Glutamatergic neuron (in vitro differentiated cells): ENCODE results near the gene FRMPD3. TPM values are rescaled to one million over a fixed set of nuclear protein-coding genes. Genes with fewer than 3 reads are reported as not detected.

Experiments used
- DNase-seq: peaks from one replicate; pipeline ENCODE4 v3.0.0; 2022
- H3K27ac Mint-ChIP-seq: one replicate; pipeline ENCODE4 v1.8.0; 2020; ENCODE audit warnings: mild to moderate bottlenecking, mixed read lengths, inconsistent platforms; ENCODE audit not compliant: unreplicated experiment
- H3K27me3 Mint-ChIP-seq: one replicate; pipeline ENCODE4 v1.8.0; 2020; ENCODE audit warnings: mild to moderate bottlenecking, moderate library complexity, mixed read lengths, inconsistent platforms; ENCODE audit not compliant: unreplicated experiment
- H3K36me3 Mint-ChIP-seq: one replicate; pipeline ENCODE4 v1.8.0; 2020; ENCODE audit warnings: mild to moderate bottlenecking, mixed read lengths, inconsistent platforms; ENCODE audit not compliant: unreplicated experiment
- H3K4me1 Mint-ChIP-seq: one replicate; pipeline ENCODE4 v1.8.0; 2020; ENCODE audit warnings: mild to moderate bottlenecking, low read depth, mixed read lengths, inconsistent platforms; ENCODE audit not compliant: unreplicated experiment
- H3K4me3 Mint-ChIP-seq: one replicate; pipeline ENCODE4 v1.8.0; 2020; ENCODE audit warnings: mild to moderate bottlenecking, mixed read lengths, inconsistent platforms; ENCODE audit not compliant: unreplicated experiment
- H3K9me3 Mint-ChIP-seq: one replicate; pipeline ENCODE4 v1.8.0; 2020; ENCODE audit warnings: mild to moderate bottlenecking, moderate library complexity, mixed read lengths, inconsistent platforms; ENCODE audit not compliant: unreplicated experiment
- CTCF ChIP-seq: fragments of 200-600 bp; sonication (generic); IDR thresholded peaks from one replicate; pipeline ENCODE4 v1.5.0; 2021; ENCODE audit not compliant: partially characterized antibody, unreplicated experiment
- total RNA-seq: library from RNA; stranded (reverse); fragmentation: NEBNext Ultra II Directional; extraction: Animal tissue kit (Norgen Biotek cat#: 25700); gene quantifications from one replicate; pipeline ENCODE4 v1.2.1, GENCODE V29; 2021; ENCODE audit not compliant: unreplicated experiment

FRMPD3 gene
- total RNA-seq, 1 donor from 2014 or later: 24.9 TPM

DNA sequence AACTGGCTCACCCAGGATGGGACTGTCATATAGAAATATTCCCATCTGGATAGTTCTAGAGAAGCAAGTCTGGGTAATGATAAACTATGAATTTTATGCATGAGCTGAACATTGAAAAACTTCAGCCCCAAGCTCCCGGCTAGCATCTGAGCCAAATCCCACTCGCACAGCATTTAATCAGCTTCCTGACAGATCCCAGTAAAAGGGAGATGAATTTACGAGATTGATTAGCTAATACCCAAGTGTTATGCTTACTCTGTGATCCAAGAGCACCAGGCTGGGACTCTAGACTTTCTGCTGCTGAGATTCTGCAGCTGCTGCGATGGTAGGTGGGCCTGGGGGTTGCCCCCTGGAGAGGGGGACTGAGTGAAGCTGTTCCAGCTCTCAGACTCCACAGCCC, 28.0 kb downstream of the FRMPD3 start:
- no peak for DNase-seq
- Mint-ChIP-seq H3K36me3 (no peaks in the 10 kb centered on the region), H3K4me1 (peaks cover 16% of the 10 kb centered on the region), H3K27ac (no peak overlapping the region), H3K4me3 (no peak overlapping the region), H3K27me3 (no peaks in the 10 kb centered on the region), H3K9me3 (no peaks in the 10 kb centered on the region)
- TF ChIP-seq CTCF: no peak

GRCh38 chrX:107480272-107480671, 30.8 kb downstream of the FRMPD3 start:
- Mint-ChIP-seq H3K27ac (no peak overlapping the region), H3K27me3 (no peaks in the 10 kb centered on the region), H3K4me1 (peaks cover 28% of the 10 kb centered on the region), H3K36me3 (no peaks in the 10 kb centered on the region), H3K4me3 (no peak overlapping the region), H3K9me3 (peaks cover 3% of the 10 kb centered on the region)
- no peak for TF ChIP-seq CTCF
- DNase-seq: no peak

- DNase-seq: no peak
- TF ChIP-seq CTCF: no peak
- Mint-ChIP-seq H3K27ac (peak overlapping the region; percentile 33), H3K4me1 (peaks cover 28% of the 10 kb centered on the region), H3K36me3 (no peaks in the 10 kb centered on the region), H3K27me3 (no peaks in the 10 kb centered on the region), H3K9me3 (peaks cover 3% of the 10 kb centered on the region), H3K4me3 (no peak overlapping the region)
These were observed 32.6 kb downstream of the FRMPD3 start for GRCh38 chrX:107482046-107482445.

GRCh38 chrX:107484002-107484726, 34.7 kb downstream of the FRMPD3 start:
- peak overlapping the region; percentile 95 for H3K27ac Mint-ChIP-seq
- H3K4me1 Mint-ChIP-seq: peaks cover 32% of the 10 kb centered on the region
- DNase-seq: peak; percentile 80
- no peaks in the 10 kb centered on the region for H3K36me3 Mint-ChIP-seq
- H3K4me3 Mint-ChIP-seq: peak overlapping the region; percentile 82
- H3K9me3 Mint-ChIP-seq: peaks cover 3% of the 10 kb centered on the region
- H3K27me3 Mint-ChIP-seq: no peaks in the 10 kb centered on the region
- no peak for TF ChIP-seq CTCF

DNA sequence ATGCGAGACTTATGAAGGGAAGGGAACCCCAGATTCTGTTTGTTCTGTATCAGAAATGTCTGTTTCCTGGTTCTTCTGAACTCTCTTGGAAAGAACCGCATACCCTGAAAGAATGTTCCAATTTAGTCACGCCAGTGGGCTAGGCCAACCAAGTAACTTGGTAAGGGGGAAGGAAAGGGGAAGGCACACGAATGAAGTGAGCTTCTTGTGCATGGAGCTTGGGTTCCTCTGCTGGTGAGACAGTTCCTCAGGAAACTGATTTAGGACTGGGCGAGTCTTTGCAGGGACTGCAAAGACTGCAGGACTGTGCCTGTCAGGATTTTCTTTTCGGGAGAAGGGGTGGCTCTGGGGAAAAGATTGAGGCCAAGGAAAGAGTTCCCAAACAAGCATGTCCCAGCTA, 35.6 kb downstream of the FRMPD3 start:
- Mint-ChIP-seq H3K27ac (peak overlapping the region; percentile 91), H3K27me3 (no peaks in the 10 kb centered on the region), H3K9me3 (peaks cover 3% of the 10 kb centered on the region), H3K4me3 (peak overlapping the region; percentile 70), H3K36me3 (no peaks in the 10 kb centered on the region), H3K4me1 (peaks cover 32% of the 10 kb centered on the region)
- no peak for DNase-seq
- no peak for TF ChIP-seq CTCF
